ENCODE data around the gene CACNB2. TPM values are rescaled to one million over a fixed set of nuclear protein-coding genes. Genes with fewer than 3 reads are reported as not detected.

CACNB2 gene
- total and polyA plus RNA-seq, 10 of the 15 experiments (the other 5 are each of a cell fraction or from before 2014, with no cell fraction given), result 0.62 to 8.1 (median 1.2) TPM

DNA sequence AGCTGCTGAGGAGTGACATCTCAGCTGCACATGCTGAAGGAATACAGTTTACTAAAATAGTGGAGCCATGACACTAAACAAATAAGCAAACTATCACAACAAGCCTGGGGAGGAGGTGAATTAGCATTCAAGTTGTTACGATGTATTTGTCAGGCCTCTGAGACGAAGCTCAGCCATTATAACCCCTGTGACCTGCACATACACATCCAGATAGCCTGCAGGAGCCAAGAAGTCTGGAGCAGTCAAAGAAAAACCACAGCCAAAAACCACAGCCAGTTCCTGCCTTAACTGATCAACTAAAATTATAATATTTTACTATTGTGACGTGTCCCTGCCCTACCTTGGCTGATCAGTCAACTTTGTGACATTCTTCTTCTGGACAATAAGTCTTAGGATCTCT is 442.6 kb downstream of the CACNB2 start:
- Histone ChIP-seq H3K4me3 (no peak overlapping the region), H4K20me1 (ENCODE audit: control insufficient read depth, insufficient read depth) (no peaks in the 10 kb centered on the region), H3K27me3 (replicated peaks in 1 of 2; ENCODE audit: control insufficient read depth in 2 of 2, insufficient read depth in 2 of 2, low read length in 1 of 2) (no peaks in the 10 kb centered on the region), H3K4me1 (ENCODE audit: control insufficient read depth, insufficient read depth, low read length) (no peaks in the 10 kb centered on the region), H3K4me2 (ENCODE audit: control insufficient read depth, insufficient read depth) (no peak overlapping the region), H3K27ac (ENCODE audit: control insufficient read depth, insufficient read depth) (no peak overlapping the region), H2AFZ (ENCODE audit: control insufficient read depth, low read depth, low read length) (no peak overlapping the region), H3K79me2 (ENCODE audit: control insufficient read depth, insufficient read depth, low read length) (no peaks in the 10 kb centered on the region), H3K9ac (ENCODE audit: control insufficient read depth, insufficient read depth, low read length) (no peak overlapping the region), H3K36me3 (ENCODE audit: control insufficient read depth in 2 of 2, insufficient read depth in 2 of 2, low read length in 1 of 2) (peaks cover 0 to 2% of the 10 kb centered on the region in 2 experiments; a peak in 3 of 4 replicates), H3K9me3 (replicated peaks; ENCODE audit: control insufficient read depth, insufficient read depth, low read length) (peaks cover 2% of the 10 kb centered on the region; the same call in 2 of the 3 replicates)
- 64% methylated on average over 3 of the region's 3 CpGs for WGBS (ENCODE audit: insufficient coverage, insufficient replicate concordance, low lambda C conversion rate, missing lambda C conversion rate)
- BruUV-seq (replicated peaks), result no TSS peak
- DNase-seq (ENCODE audit: low read depth, low spot score), result no peak
- no peak for ATAC-seq
- POLR2A ChIA-PET, result no interaction called here
- RAD21 ChIA-PET (ENCODE audit: unreplicated experiment), result no interaction called here
- SMC1A ChIA-PET (ENCODE audit: uncharacterized antibody, unreplicated experiment), result no interaction called here
- in situ Hi-C loops (cut with MboI), result loop anchor here (5.0 kb wide), 1 partner anchor 46 kb away; no protein-coding TSS in a partner anchor
- TF ChIP-seq CHD1 (IDR thresholded peaks at IDR 0.05; ENCODE audit: low read depth, low read length) (no peak), RUNX3 (IDR thresholded peaks at IDR 0.05; ENCODE audit: low read length) (peak; percentile 46)
- no peak for FAIRE-seq
- CTCF ChIA-PET, result interaction anchor here (0.9 kb wide), 1 partner anchor 187 kb away, joined by 3 read pairs; no protein-coding TSS in a partner anchor
- intact Hi-C loops (cut with micrococcal nuclease; ENCODE audit: unreplicated experiment), result no loop called here

DNA sequence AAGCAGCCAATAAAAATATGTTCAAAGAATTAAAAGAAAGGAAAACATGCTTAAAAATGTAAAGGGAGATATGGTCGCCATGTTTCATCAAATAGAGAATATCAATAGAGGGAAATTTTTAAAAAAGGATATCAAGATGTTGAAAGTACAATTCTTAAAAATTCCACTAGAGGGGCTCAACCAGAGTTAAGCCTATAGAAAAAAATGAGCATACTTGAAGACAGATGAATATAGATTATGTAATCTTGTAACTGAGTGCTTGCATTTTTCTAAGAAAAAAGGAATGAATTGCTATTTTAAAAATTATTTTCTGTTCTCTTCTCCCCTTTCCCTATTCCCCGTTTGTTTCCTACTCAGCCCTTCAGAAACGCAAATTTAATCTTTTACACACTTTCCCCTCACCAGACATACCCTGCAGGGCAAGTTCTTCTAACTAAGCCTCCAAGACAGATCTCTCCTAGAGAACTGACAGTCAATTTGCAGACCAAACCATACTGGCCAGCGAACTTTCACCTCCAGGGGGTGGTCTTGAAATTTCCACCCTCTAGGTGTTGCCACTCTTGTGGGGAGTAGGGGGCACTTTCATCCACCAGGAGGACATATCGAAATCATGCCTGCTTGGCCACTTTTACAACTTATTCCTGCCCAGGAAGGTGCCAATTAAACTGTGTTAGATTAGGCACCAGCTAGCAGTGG is 443.5 kb downstream of the CACNB2 start:
- Histone ChIP-seq H3K27ac (ENCODE audit: control insufficient read depth, insufficient read depth) (no peak overlapping the region), H3K36me3 (ENCODE audit: control insufficient read depth in 2 of 2, insufficient read depth in 2 of 2, low read length in 1 of 2) (peaks cover 0 to 2% of the 10 kb centered on the region in 2 experiments; a peak in 3 of 4 replicates), H3K4me2 (ENCODE audit: control insufficient read depth, insufficient read depth) (no peak overlapping the region), H2AFZ (ENCODE audit: control insufficient read depth, low read depth, low read length) (no peak overlapping the region), H3K79me2 (ENCODE audit: control insufficient read depth, insufficient read depth, low read length) (no peaks in the 10 kb centered on the region), H3K9ac (ENCODE audit: control insufficient read depth, insufficient read depth, low read length) (no peak overlapping the region), H3K4me1 (ENCODE audit: control insufficient read depth, insufficient read depth, low read length) (no peaks in the 10 kb centered on the region), H3K9me3 (replicated peaks; ENCODE audit: control insufficient read depth, insufficient read depth, low read length) (no peaks in the 10 kb centered on the region; the same call in 2 of the 3 replicates), H3K4me3 (no peak overlapping the region), H3K27me3 (replicated peaks in 1 of 2; ENCODE audit: control insufficient read depth in 2 of 2, insufficient read depth in 2 of 2, low read length in 1 of 2) (no peaks in the 10 kb centered on the region), H4K20me1 (ENCODE audit: control insufficient read depth, insufficient read depth) (no peaks in the 10 kb centered on the region)
- ChIA-PET CTCF (interaction anchor here (0.7 to 0.9 kb wide), 2 partner anchors 188 to 299 kb away, joined by 3 read pairs; no protein-coding TSS in a partner anchor), RAD21 (ENCODE audit: unreplicated experiment) (no interaction called here), SMC1A (ENCODE audit: uncharacterized antibody, unreplicated experiment) (interaction anchor here (1.0 kb wide), 1 partner anchor 10 kb away, joined by 3 read pairs; no protein-coding TSS in a partner anchor), POLR2A (no interaction called here)
- intact Hi-C loops (cut with micrococcal nuclease; ENCODE audit: unreplicated experiment), result no loop called here
- BruUV-seq (replicated peaks), result no TSS peak
- 0 out of 2 replicates have a peak, but pooled peaks have one; percentile 3 for TF ChIP-seq RAD21 (IDR thresholded peaks at IDR 0.05; ENCODE audit: insufficient read depth, low read depth, low read length)
- no peak for TF ChIP-seq ASH2L (IDR thresholded peaks at IDR 0.05; ENCODE audit: borderline replicate concordance, low read depth)
- TF ChIP-seq, protein P1, sequence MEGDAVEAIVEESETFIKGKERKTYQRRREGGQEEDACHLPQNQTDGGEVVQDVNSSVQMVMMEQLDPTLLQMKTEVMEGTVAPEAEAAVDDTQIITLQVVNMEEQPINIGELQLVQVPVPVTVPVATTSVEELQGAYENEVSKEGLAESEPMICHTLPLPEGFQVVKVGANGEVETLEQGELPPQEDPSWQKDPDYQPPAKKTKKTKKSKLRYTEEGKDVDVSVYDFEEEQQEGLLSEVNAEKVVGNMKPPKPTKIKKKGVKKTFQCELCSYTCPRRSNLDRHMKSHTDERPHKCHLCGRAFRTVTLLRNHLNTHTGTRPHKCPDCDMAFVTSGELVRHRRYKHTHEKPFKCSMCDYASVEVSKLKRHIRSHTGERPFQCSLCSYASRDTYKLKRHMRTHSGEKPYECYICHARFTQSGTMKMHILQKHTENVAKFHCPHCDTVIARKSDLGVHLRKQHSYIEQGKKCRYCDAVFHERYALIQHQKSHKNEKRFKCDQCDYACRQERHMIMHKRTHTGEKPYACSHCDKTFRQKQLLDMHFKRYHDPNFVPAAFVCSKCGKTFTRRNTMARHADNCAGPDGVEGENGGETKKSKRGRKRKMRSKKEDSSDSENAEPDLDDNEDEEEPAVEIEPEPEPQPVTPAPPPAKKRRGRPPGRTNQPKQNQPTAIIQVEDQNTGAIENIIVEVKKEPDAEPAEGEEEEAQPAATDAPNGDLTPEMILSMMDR (IDR thresholded peaks at IDR 0.05 in 2 of 3, conservative IDR thresholded peaks at IDR 0.05 in 1 of 3; ENCODE audit: control insufficient read depth in 2 of 3, extremely low read depth in 1 of 3, insufficient read depth in 1 of 3, low read depth in 3 of 3, low read length in 3 of 3), result 0 out of 6 replicates have a peak, but pooled peaks of 1 of the 3 experiments have one; percentile 14
- in situ Hi-C loops (cut with MboI), result loop anchor here (5.0 kb wide), 1 partner anchor 46 kb away; no protein-coding TSS in a partner anchor
- no peak for FAIRE-seq
- DNase-seq (ENCODE audit: low read depth, low spot score), result no peak
- WGBS (ENCODE audit: insufficient coverage, insufficient replicate concordance, low lambda C conversion rate, missing lambda C conversion rate), result 82% methylated on average over 5 of the region's 5 CpGs
- ATAC-seq, result peak; percentile 46; the same call in 2 of the 3 replicates

Data from GM12878 (cell line).